Stimulated activated CD4-positive, alpha-beta T cell treated with anti-CD3 and anti-CD28 coated beads, Interleukin-4, amount 100 ng/mL, for 24 hours (primary cell): ENCODE results near the gene KASH5.
A peak's percentile ranks its signal among the peaks of the same experiment; 100 is the strongest.

Experiments used
- DNase-seq: peaks from one replicate; pipeline ENCODE4 v3.0.0-alpha.2; 2020

KASH5 gene

GRCh38 chr19:49387936-49388372 lies at the start of gene KASH5:
Gene KASH5 (plus strand): TSS chr19:49388249. CDS start chr19:49390884, 2,635 bp downstream.
- peak; percentile 79 for DNase-seq

GRCh38 chr19:49338691-49339300 lies 49.3 kb upstream of the KASH5 start:
- no peak for DNase-seq

GRCh38 chr19:49339301-49340068 lies 48.6 kb upstream of the KASH5 start:
- DNase-seq = no peak

GRCh38 chr19:49340069-49340864 lies 47.8 kb upstream of the KASH5 start:
- DNase-seq = no peak

GRCh38 chr19:49340865-49341718 lies 47.0 kb upstream of the KASH5 start:
- DNase-seq = no peak

GRCh38 chr19:49342291-49342721 lies 45.7 kb upstream of the KASH5 start:
- DNase-seq = no peak

- DNase-seq = no peak
These were observed 44.9 kb upstream of the KASH5 start for GRCh38 chr19:49343123-49343522.

GRCh38 chr19:49344505-49345423 lies 43.3 kb upstream of the KASH5 start:
- no peak for DNase-seq

GRCh38 chr19:49347191-49347590 lies 40.9 kb upstream of the KASH5 start:
- DNase-seq = no peak

- no peak for DNase-seq
These were observed 40.2 kb upstream of the KASH5 start for GRCh38 chr19:49347835-49348234.

- DNase-seq = no peak
These were observed 39.5 kb upstream of the KASH5 start for GRCh38 chr19:49348305-49349189.

- DNase-seq = no peak
These were observed 38.5 kb upstream of the KASH5 start for GRCh38 chr19:49349567-49349966.

- no peak for DNase-seq
These were observed 32.1 kb upstream of the KASH5 start for GRCh38 chr19:49355909-49356353.

GRCh38 chr19:49356382-49356781 lies 31.7 kb upstream of the KASH5 start:
- no peak for DNase-seq

GRCh38 chr19:49357186-49357585 lies 30.9 kb upstream of the KASH5 start:
- no peak for DNase-seq

GRCh38 chr19:49359851-49360820 lies 27.9 kb upstream of the KASH5 start:
- no peak for DNase-seq

GRCh38 chr19:49361438-49362047 lies 26.5 kb upstream of the KASH5 start:
- no peak for DNase-seq
